Measurements from ENCODE around the gene CPT1B. TPM values are rescaled to one million over a fixed set of nuclear protein-coding genes. Genes with fewer than 3 reads are reported as not detected.
A peak's percentile ranks its signal among the peaks of the same experiment; 100 is the strongest.

The CPT1B gene
- total RNA-seq, 4 donors from 2014 or later, result 3.5 to 17.6 (median 8.2) TPM

- Histone ChIP-seq H3K27me3 (peaks cover 0 to 1% (median 0%) of the 10 kb centered on the region in 4 donors), H3K36me3 (peaks cover 25 to 44% (median 28%) of the 10 kb centered on the region in 3 donors), H3K9me3 (no peaks in the 10 kb centered on the region), H3K4me3 (peak overlapping the region; percentile 55 to 84 (median 67)), H3K4me1 (peaks cover 39 to 64% (median 42%) of the 10 kb centered on the region in 3 donors), H3K27ac (peak overlapping the region; percentile 90 to 99 (median 95))
- no peak for DNase-seq
- WGBS, 2 donors, result 3 to 10% methylated on average over 12 to 17 of the region's 19 CpGs
- intact Hi-C loops (cut with DNase I), result loop anchor here (10.0 kb wide), 1 partner anchor 90 kb away; no protein-coding TSS in a partner anchor
- TF ChIP-seq POLR2A (IDR thresholded peaks at IDR 0.05), result no peak
- TF ChIP-seq CTCF (IDR thresholded peaks at IDR 0.05), result no peak
These were observed 53.5 kb downstream of the CPT1B start for GRCh38 chr22:50524676-50525103.

- TF ChIP-seq CTCF (IDR thresholded peaks at IDR 0.05) (no peak), POLR2A (IDR thresholded peaks at IDR 0.05) (no peak)
- Histone ChIP-seq H3K27me3 (no peaks in the 10 kb centered on the region), H3K36me3 (peaks cover 25 to 51% (median 28%) of the 10 kb centered on the region in 3 donors), H3K27ac (peak overlapping the region; percentile 90 to 99 (median 95)), H3K9me3 (no peaks in the 10 kb centered on the region), H3K4me3 (peak overlapping the region; percentile 55 to 84 (median 67)), H3K4me1 (peaks cover 32 to 57% (median 37%) of the 10 kb centered on the region in 3 donors)
- DNase-seq, result no peak
- WGBS, 2 donors, result 71 to 73% methylated on average over 8 to 9 of the region's 25 CpGs
- intact Hi-C loops (cut with DNase I), result loop anchor here (10.0 kb wide), 1 partner anchor 91 kb away; no protein-coding TSS in a partner anchor
These were observed 54.2 kb downstream of the CPT1B start for GRCh38 chr22:50523806-50524675.

- H3K27me3 ChIP-seq, result no peaks in the 10 kb centered on the region
- intact Hi-C loops (cut with DNase I), result loop anchor here (10.0 kb wide), 1 partner anchor 91 kb away; no protein-coding TSS in a partner anchor
- no peaks in the 10 kb centered on the region for H3K9me3 ChIP-seq
- no peak for TF ChIP-seq POLR2A (IDR thresholded peaks at IDR 0.05)
- peaks cover 29 to 51% (median 30%) of the 10 kb centered on the region in 3 donors for H3K4me1 ChIP-seq
- DNase-seq, result no peak
- 90% methylated on average over 15 of the region's 16 CpGs; no CpG with 5 or more reads in 1 of the 2 donors for WGBS, 2 donors
- no peak overlapping the region for H3K4me3 ChIP-seq
- H3K27ac ChIP-seq, result no peak overlapping the region
- peaks cover 28 to 57% (median 28%) of the 10 kb centered on the region in 3 donors for H3K36me3 ChIP-seq
These were observed 54.8 kb downstream of the CPT1B start for GRCh38 chr22:50523458-50523805.

- peaks cover 30 to 62% (median 33%) of the 10 kb centered on the region in 3 donors for H3K36me3 ChIP-seq
- intact Hi-C loops (cut with DNase I), result loop anchor here (10.0 kb wide), 1 partner anchor 92 kb away; no protein-coding TSS in a partner anchor
- DNase-seq, result no peak
- TF ChIP-seq POLR2A (IDR thresholded peaks at IDR 0.05) (no peak), CTCF (IDR thresholded peaks at IDR 0.05) (no peak)
- H3K27ac ChIP-seq, result no peak overlapping the region
- no peaks in the 10 kb centered on the region for H3K9me3 ChIP-seq
- no peaks in the 10 kb centered on the region for H3K27me3 ChIP-seq
- WGBS, 2 donors, result 70 to 77% methylated on average over 2 to 10 of the region's 22 CpGs
- peaks cover 25 to 46% (median 29%) of the 10 kb centered on the region in 3 donors for H3K4me1 ChIP-seq
- H3K4me3 ChIP-seq, result no peak overlapping the region
These were observed 55.3 kb downstream of the CPT1B start for GRCh38 chr22:50522806-50523438.

- DNase-seq, result no peak
- intact Hi-C loops (cut with DNase I), result loop anchor here (10.0 kb wide), 1 partner anchor 92 kb away; no protein-coding TSS in a partner anchor
- H3K9me3 ChIP-seq, result no peaks in the 10 kb centered on the region
These were observed 55.9 kb downstream of the CPT1B start for GRCh38 chr22:50522208-50522805.

More at GRCh38 chr22:50522208-50522805, 55.9 kb downstream of the CPT1B start:
- H3K4me3 ChIP-seq, result no peak overlapping the region
- TF ChIP-seq CTCF (IDR thresholded peaks at IDR 0.05) (no peak), POLR2A (IDR thresholded peaks at IDR 0.05) (no peak)
- no peaks in the 10 kb centered on the region for H3K27me3 ChIP-seq
- H3K4me1 ChIP-seq, result peaks cover 23 to 40% (median 28%) of the 10 kb centered on the region in 3 donors
- WGBS, 2 donors, result 80 to 100% methylated on average over 1 to 2 of the region's 15 CpGs
- H3K27ac ChIP-seq, result no peak overlapping the region
- H3K36me3 ChIP-seq, result peaks cover 35 to 68% (median 39%) of the 10 kb centered on the region in 3 donors

Measured in esophagus squamous epithelium (tissue), 5 donors.